Stimulated activated CD4-positive, alpha-beta T cell treated with anti-CD3 and anti-CD28 coated beads, Interleukin-2, amount 100 ng/mL, for 48 hours (primary cell): ENCODE data around the gene C13orf42.
"Not testable (repeated sequence)": the region's sequence is repeated elsewhere in the genome, so short reads cannot be mapped to it uniquely, and the experiment has no call there.

Experiments used
- DNase-seq, 2 donors: peaks; one replicate each; pipeline ENCODE4 v3.0.0-alpha.2; 2020

Gene C13orf42

DNA sequence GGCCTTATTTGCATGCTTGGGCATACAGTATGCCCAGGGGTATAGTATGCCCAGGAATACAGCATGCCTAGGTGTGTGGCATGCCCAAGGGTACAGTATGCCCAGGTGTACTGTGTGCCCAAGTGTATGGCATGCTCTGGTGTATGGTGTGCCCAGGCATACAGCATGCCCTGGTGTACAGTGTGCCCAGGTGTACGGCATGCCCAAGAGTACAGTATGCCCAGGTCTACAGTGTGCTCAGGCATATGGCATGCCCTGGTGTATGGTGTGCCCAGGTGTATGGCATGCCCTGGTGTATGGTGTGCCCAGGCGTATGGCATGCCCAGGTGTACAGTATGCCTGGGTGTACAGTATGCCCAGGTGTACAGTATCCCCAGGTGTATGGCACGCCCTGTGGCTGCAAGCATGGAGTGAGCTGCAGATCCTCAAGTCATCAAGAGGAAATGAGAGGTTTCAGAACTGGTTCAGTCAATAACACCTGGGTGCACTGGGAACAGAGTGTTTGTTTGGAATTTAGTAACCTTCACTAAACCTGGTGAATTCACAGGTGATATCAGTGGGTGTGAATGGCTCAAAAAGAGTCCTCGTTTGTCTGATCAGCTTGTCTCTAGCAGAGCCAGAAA is 7.8 kb upstream of the C13orf42 start:
- no peak for DNase-seq

DNA sequence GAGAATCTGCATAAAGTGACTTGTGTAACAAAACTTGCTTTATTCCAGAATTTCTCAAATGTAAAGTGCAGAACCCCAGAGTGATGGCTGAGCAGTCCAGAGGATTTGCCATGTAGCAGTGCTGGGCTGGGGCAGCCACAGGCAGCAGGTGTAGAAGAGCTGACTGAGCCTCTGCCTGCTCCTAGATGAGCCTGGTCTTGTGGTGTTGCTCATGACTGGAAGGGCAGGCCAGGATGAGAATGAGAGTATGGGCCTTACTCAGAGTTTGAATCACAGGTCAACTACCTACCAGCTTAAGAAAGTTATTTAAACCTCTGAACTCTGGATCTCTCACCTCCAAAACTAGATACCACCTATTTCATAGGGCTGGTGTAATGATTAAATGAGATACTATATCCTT is 2.9 kb upstream of the C13orf42 start:
- DNase-seq: no peak

DNA sequence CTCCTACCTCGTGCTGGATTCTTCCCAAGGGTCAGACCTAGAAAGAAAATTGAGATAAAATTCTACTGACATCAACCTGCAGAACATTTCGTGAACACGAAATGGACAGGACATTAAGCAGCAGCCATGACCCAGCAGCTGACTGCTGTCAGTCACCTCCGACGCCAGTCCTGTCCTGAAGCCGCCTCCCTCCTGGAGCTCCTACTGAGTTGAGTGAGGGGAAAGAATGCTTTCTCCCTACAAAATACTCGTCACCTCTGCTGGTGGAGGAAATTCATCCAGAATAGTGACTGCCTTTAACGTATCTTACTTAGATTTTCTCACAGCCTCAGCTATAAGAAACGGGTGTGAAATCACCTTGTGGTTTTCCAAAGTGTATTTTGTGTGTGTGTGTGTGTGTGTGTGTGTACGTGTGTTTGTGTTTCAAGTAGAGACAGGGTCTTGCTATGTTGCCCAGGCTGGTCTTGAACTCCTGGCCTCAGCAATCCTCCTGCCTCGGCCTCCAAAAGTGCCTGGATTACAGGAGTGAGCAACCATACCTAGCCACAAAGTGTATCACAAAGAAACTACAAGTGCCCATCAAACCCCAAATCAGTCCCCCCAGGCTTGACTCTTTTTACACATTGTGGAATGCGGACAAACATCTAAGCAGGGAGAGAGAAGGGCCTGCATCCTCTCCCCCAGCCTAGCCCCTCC is 2.3 kb upstream of the C13orf42 start:
- DNase-seq: no peak

DNA sequence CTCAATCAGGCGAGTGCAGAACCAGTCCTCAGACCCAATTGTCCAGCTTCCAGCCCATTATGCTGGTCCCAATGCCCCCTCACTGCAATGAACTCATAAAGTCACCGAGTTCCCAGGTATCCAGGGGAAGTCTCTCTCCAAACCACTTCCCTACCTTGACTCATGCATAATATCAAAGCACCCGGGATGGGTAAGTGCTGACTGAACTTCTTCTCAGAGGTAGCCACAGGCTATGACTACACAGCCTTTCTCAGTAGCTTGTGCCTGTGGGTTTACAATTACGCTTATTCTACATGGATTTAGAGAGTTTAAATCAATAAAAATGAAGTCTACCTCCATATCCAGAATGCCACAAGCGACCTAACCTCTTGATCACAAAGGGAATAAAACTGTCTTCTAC is 1.7 kb upstream of the C13orf42 start:
- no peak for DNase-seq

DNA sequence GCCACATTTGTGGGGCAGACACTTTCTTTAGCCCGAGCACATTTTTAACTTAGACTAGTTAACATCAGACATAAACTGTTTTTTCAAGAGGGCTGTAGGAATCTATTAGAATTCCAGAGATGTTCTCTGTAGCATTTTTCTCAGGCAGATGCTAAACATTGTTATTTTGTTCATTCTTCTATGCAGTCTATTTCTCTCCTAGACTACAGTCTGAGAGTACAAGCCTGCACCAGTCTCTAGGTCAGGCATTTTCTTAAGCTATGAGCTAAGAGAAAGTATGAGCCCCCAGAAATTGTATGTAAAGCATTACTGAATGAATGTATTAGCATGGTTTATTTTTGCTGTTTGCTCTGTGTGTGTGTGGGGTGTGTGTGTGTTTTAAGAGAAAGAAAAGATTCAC is 923 bp upstream of the C13orf42 start:
- no peak for DNase-seq

DNA sequence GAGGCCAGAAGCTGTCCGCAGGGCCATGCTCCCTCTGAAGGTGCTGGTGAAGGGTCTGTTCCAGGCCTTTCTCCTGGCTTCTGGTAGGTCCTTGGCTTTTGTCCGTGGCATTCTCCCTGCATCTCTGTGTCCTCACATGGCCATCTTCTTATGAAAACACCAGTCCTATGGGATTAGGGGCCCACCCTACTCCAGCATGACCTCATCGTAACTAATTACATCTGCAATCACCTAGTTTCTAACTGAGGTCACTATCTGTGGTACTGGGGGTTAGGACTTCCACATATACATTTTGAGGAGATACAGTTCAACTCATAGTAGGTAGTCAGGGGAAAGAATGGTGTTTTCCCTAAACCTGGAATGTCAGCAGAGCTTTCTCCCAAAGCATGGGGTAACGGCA is 3.1 kb downstream of the C13orf42 start:
- DNase-seq: no peak

DNA sequence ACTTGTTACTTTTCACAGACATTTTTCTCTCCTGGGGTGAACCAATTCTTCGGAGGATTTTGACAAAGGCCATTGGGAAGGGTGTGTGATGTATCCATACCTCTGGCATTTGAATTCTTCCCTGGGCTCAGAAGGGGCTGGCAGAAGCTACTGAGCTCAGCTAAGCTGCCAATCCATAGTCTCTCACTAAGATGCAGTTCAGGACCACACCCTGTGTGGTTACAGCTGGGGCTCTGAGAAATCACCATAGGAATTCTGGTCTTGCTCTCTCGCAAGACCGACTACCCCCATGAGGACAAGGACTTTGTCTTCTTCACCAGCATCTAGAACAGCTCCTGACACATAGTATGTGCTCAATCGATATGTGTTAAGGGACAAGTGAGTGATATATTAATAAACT is 6.0 kb downstream of the C13orf42 start:
- no peak for DNase-seq

DNA sequence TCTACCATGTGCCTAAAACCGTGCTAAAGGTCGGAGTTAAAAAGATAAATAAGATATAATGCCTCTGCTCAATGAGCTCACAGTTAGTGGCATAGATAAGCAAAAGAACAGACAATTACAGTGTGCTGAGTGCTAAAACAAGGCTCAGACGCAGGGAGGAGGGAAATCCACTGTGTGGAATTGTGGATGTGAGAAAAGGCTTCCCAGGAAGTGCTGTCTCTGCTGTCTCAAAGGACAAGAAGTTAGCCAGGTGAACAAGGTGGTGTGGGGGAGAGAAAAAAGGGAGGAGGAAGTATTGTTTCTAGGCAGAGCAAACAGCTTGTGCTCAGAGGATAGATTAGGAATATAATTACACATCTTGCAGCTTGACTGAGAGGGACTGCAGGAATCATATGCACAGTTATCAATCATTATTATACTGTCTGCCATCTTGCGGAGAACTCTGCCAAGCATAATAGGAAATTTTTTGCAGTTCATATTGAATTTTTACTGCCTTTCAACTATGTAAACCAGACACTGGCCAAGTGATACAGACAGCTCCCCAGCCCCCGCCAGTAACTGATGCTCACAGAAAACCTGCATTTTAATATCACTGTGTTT is 9.3 kb downstream of the C13orf42 start:
- DNase-seq: no peak

DNA sequence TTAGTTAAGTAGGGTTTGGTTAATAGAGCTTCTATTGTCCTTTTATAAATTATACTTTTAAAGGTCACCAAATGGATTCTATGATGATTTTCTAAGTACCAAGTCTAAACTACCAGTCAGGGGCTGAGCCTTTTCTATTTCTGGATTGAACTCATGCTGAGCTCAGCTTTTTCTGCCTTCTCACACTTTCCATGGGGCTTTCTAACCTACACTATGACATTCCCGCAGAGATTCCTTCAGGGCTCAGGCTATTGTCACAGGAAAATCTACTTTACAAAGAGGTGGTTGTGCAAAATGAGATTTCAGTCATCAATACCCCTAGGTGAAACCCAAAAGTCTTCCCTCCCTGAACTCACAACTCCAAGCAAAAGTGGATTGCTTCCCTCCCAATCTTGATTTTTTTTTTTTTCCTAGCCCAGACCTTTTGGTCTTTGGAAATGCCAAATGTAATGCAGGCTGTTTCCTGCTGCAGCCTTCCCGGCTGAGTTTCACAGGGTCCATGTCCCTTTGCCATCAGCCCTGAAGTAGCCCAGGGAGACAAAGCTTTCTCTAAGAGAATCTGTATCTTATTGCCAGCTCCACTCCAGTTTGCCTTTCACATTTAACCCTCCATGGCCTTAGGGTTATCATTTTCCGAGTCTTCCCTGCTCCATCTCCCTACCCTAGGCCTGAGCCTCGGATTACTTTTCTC is 13.6 kb downstream of the C13orf42 start:
- DNase-seq: no peak

DNA sequence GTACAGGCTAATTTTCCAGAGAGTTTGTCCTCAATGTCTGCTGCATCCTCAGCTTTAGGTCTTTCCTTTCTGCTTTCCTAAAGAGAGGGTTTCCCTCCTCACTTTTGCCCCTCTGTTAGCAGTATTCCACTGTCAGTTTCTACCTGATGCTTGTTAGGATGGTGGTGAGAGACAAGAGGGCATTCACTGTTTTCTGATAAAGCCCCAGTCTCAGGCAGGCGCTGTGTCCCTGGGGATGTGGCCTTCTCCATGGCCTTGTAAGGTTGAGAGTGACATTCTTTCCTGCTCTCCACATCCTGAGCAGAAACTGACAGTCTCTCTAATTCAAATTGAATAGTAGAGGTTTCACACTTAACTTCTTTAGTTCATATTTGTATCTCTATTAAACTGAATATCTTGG is 14.9 kb downstream of the C13orf42 start:
- no peak for DNase-seq

DNA sequence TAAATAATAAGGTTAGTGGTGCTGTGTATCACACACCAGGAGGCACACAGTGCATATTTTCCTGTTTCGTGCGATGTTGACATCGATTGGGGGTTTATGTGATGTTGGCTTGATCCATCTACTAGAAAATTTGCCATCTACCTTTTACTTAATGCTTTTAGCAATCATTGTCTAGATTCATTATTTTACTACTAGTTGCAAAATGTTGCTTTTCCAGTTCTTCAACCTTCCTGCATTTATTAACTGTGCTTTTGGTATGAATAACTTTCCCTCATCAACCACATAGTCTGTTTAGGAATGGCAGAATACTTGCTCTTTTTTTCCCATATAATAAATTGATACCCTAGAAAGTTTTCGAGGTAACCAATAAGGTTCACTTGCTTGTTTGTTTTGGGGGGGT is 17.5 kb downstream of the C13orf42 start:
- no peak for DNase-seq

DNA sequence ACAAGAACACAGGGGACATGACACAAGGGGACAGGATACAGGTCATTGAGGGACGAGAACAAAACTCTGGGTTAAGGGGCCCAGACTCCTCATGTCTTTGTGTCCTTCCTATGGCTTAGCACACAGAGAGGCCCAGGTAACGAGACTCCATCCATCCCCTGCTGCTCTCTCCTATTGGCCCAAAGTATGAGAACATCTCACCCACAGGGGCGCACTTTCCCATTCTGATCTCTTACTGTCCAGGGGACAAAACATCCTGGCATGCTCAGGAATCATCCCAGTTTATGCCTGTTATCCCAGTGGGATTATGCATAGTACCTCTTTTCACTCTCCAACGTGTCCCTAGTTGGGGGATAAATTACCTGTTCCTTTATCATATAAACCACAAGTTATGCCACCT is 19.2 kb downstream of the C13orf42 start:
- no peak for DNase-seq

DNA sequence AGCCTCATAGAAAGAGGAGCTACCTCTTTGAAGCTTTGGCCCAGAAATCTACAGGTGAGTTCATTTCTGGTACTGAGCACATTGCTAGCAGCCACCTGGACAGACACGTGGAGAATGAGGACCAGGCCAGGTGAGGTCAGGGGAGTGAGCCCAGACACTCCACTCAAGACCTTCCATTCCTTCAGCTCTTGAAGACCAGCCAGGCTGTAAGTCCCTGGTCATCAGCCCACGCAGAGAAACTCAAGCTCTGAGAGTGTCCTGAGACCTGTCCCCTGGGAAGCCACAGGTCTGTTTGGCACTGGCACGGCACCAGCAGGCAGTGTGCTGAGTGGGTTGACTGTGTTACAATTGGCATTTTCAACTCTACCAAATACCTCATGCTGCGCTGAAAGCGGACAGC is 27.4 kb downstream of the C13orf42 start:
- no peak for DNase-seq

DNA sequence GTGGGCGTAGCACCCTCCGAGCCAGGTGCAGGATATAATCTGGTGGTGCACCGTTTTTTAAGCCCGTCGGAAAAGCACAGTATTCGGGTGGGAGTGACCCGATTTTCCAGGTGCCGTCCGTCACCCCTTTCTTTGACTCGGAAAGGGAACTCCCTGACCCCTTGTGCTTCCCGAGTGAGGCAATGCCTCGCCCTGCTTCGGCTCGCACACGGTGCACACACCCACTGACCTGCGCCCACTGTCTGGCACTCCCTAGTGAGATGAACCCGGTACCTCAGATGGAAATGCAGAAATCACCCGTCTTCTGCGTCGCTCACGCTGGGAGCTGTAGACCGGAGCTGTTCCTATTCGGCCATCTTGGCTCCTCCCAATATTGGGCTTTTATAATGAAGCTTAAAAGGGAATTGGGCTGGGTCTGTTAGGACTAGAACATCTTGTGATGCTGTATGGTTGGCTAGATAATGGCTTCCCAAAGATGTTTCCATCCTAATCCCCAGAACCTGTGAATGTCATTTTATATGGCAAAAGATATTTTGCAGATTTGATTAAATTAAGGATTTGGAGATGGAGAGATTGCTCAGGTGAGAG is 30.5 kb downstream of the C13orf42 start:
- DNase-seq: not testable (repeated sequence)

DNA sequence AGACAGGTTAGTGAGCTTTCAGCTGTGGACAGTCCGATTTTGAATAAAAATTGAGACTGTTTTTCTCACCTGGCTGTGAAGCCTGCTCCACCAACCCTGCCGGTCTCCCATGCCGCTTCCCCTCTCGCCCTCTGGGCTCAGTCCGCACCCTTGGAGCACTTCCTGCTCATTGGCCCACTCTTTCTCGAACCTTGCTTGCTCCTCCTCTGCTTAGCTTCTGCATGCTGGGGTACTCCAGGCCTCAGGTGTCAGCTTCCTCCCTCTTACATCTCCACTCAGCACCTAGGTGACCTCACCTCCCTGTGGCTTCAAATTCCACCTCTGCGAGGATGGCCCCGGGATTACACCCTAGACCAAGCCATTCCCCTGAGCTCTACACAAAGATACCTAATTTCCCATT is 39.6 kb downstream of the C13orf42 start:
- DNase-seq: no peak

DNA sequence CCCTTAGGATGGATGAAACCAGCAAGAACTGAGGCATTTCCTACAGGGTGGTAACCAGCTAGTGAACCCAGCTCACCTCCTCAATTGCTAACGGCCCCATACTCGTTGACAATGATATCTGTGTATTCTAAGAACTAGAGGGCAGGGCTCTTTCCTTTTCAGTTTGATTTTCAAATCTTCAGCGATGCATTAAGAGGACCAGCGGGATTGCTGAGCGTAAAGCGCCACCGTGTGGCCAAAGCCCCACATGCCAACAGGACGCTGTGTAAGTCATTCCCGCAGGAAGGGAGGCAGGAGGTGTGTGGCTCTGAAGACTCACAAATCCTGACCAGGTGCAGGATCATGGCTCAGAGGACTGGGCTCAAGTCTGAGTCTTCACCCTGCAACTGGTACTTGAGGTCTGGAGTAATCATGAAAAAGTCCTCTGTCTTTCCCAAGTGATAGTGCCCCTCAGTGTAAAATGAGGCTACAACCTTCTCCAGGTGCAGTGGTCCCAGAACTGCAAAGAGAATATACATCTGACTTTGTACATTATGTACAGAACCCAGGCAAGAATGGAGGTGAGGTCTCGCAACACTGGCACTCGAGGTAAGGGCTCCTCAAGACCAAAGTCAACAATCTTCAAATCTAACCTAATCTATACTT is 40.9 kb downstream of the C13orf42 start:
- DNase-seq: peak; percentile 78 to 81

DNA sequence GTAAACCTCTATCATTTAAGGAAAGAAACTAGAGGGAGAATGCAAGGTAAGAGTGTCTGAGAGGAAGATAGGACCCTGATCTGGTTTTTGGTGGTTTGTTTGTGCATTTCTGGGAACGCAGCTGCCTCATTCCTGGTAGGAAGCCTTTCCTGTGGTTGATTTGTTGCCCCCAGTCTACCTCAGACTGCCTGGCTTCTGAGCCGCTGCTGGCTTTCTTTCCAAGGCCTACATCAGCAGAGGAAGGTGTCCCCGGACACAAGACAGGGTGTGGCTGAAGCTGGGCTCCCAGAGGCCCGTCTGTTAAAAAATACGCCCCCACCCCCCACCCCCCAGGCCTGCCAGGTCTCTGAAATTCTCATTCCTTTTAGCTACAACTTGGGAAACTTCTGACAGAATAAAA is 42.6 kb downstream of the C13orf42 start:
- DNase-seq: no peak

DNA sequence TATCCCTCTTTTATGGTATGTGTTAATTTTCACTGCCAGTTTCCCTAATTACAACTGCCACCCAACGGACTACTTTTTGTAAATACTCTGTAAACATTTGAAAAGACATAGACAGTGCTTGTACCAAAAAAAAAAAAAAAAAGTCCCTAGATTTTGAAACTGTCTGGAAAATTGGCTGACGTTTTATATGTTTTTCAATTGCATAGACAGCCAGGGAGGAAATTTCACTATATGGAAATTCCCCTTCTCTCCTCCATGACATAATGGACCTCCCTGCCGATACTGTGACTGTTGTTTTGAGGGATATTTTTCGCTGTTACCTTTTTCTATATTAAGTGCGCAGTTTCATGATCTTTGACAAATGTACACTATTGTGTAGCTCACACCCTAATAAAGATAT is 43.4 kb downstream of the C13orf42 start:
- no peak for DNase-seq

DNA sequence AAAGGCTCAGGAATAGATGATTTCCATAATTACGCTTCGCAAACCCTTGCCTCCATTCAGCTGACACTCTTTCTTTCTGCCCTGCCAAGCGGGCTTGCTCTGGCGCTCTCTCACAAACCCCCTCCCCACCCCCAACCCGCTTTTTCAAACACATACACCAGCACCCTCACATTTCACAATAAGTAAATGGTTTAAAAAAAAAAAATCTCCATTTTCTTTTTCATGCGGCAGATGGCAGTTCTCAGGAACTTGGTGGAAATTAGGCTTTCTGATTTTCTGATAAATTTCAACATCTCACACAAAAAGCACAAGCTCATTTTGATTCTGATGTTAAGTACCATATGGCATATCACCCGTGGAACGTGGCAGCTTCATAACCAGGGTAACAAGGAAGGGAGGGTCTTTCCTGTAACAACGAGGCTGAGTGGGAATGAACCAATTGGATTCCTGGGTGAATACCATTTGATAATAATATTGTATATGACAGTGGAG is 43.8 kb downstream of the C13orf42 start:
- no peak for DNase-seq

DNA sequence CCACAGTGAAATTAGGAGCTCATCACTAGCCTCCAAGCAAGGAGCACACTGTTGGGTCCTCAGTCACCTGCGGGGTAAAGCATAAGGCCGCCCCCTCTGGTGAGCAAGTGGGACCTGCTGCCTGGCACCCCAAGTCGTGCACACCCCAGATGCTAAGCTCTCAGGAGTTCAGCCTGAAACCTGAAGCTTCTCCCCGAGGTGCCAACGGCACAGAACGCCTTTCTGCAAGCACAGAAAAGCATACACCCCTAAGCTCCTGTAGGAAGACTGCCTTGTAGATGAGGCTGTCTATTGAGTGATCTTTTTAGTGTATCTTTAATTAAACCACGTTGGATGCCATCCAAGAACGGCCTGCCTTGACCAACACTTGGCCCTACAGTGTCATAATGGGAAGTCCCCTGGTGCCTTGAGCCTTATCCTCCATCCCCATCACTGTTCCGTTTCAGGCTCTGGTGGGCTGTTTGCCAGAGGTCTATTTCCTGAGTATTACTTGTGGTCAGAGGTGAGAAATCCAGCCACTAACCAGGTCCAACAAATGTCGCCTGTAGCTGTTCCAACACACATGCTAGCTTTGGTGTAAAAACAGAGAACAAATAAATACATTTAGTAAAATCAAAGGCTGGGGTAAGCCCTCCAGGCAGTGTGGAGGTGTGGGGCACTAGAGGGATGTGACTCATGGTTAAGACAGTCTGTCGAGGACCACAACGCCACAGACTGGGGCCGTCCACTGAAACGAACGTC is 44.8 kb downstream of the C13orf42 start:
- no peak for DNase-seq

DNA sequence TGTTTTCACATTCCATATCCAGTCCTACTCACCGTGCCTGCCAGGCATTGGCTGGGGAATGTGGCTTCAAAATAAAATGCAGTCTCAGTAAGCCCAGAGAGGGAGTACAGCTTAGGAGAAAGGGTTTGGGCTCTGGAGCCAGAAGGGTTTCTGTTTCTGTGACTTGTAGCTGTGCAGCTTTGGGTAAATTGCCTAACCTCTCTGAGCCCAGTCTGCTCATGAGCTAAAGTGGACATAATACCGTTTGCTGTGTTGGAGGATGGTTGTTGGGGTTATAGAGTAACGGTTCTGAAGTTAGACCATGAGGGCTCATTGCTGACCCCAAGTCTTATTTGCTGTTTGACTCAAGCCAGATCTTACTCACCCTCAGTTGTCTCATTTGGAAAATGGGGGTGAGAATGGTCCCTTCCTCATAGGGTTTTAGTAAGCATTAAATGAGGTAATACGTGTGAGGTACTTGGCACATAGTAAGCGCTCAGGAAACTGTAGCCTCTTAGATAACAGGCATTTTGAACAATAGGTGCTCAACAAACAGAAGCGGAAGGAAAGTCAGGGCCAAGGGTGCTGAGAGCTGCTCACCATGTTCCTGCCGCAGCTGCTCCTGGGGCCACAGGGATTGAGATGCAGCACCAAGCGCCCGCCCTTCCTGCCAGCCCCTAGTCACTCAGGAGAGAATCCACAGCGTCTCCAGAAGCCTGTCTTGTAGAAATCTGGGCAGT is 45.5 kb downstream of the C13orf42 start:
- DNase-seq: no peak

DNA sequence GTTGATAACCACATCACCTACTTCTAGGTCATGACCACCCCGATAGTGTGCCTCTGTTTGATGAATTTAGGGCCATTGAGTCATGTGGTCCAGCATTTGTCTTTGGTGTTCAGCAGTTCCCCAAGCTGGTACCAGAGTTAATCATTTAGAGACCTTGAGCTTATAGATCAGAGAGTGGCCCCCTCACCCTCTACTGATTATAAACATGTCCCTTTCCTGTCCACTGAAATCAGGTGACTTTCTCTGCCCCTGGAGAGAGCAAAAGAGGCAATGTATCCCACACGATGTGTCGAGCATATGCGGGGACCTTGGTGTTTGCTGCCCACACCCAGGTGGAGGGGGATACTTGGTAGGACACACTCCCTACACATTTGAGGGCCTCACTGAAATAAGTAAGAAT is 46.3 kb downstream of the C13orf42 start:
- DNase-seq: no peak
